Measurements from ENCODE around the gene IFI27L1. TPM values are rescaled to one million over a fixed set of nuclear protein-coding genes. Genes with fewer than 3 reads are reported as not detected.

The IFI27L1 gene
- total RNA-seq, 1 donor from 2014 or later = 40.2 TPM

DNA sequence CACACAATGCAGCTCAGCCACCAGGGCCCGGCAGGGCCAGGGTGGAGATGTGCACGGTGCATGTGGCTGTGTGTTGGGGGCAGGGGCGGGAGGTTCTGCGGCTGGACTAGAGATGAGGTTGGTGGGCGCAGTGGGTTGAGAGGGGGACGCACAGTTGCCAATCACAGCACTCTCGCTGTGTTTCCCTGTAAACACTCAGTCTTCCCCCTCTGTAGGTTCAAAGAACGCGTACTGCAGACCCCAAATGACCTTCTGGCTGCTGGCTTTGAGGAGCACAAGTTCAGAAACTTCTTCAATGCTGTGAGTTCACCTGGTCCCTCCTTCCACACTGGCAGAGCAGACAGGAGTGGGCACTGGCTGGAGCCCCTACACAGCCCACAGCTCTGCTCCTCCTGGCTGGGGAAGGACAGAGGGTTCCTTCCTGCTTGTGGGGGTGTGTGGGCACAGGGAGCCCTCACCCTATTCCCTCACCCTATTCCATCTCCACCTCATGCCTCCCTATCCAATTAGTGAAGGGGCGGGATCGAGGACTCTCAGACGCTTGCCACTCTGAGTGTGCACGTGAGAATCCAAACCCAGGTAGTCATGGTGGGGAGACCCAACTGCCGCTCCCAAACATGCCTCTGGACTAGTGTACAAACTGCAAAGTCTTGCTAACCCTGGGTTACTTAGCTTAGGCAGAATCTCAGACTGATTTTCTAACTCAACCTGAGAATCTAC is 37.2 kb upstream of the IFI27L1 start:
- DNase-seq (ENCODE audit: low read depth) = no peak
- TF ChIP-seq, protein P1, sequence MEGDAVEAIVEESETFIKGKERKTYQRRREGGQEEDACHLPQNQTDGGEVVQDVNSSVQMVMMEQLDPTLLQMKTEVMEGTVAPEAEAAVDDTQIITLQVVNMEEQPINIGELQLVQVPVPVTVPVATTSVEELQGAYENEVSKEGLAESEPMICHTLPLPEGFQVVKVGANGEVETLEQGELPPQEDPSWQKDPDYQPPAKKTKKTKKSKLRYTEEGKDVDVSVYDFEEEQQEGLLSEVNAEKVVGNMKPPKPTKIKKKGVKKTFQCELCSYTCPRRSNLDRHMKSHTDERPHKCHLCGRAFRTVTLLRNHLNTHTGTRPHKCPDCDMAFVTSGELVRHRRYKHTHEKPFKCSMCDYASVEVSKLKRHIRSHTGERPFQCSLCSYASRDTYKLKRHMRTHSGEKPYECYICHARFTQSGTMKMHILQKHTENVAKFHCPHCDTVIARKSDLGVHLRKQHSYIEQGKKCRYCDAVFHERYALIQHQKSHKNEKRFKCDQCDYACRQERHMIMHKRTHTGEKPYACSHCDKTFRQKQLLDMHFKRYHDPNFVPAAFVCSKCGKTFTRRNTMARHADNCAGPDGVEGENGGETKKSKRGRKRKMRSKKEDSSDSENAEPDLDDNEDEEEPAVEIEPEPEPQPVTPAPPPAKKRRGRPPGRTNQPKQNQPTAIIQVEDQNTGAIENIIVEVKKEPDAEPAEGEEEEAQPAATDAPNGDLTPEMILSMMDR (conservative IDR thresholded peaks at IDR 0.05; ENCODE audit: low read depth, low read length) = no peak
- no peak overlapping the region for H3K4me3 ChIP-seq (ENCODE audit: low read depth, low read length)

DNA sequence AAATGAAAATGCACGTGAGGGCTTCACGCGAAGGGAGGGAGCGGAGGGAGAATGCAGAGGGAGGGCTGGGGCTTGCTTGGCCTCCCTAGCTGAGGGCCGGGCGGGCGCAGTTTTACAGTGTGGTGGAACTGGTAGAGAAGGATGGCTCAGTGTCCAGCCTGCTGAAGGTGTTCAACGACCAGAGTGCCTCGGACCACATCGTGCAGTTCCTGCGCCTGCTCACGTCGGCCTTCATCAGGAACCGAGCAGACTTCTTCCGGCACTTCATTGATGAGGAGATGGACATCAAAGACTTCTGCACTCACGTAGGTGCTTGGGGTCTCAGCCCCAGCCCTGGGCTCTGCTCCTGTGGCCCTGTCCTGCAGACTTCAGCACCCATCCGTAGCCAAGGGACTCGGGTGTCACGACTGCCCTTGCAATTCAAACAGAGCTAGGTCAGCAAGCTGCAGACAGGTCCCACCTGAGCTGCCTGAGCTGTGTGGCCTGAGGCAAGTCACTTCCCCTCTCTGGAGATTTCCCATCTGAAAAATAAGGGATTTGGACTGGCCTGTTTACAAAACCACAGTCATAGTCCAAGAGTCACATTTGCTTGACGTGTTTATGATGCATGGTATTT is 36.5 kb upstream of the IFI27L1 start:
- no peak for DNase-seq (ENCODE audit: low read depth)
- H3K4me3 ChIP-seq (ENCODE audit: low read depth, low read length) = no peak overlapping the region
- TF ChIP-seq, protein P1 (conservative IDR thresholded peaks at IDR 0.05; ENCODE audit: low read depth, low read length) = no peak

DNA sequence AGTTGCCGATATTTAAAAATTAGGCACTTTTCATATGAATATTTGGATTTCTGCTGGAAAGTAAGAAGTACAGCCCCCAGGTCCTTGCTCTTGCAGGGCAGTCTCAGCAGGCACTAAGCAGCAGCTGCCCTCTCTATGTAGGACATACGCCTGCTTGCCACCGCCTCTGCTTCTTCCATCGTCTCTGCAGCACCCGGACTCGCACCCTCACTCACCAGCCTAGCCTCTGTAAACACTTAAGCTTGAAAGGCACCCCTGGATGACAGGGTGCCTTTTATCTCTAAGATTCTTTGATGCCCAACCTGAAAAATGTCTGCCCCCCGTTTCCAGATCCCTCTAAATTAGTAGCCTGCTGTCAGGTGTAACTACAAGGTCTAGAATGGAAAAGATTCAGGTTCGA is 36.0 kb upstream of the IFI27L1 start:
- no peak for DNase-seq (ENCODE audit: low read depth)
- TF ChIP-seq, protein P1 (conservative IDR thresholded peaks at IDR 0.05; ENCODE audit: low read depth, low read length) = no peak

DNA sequence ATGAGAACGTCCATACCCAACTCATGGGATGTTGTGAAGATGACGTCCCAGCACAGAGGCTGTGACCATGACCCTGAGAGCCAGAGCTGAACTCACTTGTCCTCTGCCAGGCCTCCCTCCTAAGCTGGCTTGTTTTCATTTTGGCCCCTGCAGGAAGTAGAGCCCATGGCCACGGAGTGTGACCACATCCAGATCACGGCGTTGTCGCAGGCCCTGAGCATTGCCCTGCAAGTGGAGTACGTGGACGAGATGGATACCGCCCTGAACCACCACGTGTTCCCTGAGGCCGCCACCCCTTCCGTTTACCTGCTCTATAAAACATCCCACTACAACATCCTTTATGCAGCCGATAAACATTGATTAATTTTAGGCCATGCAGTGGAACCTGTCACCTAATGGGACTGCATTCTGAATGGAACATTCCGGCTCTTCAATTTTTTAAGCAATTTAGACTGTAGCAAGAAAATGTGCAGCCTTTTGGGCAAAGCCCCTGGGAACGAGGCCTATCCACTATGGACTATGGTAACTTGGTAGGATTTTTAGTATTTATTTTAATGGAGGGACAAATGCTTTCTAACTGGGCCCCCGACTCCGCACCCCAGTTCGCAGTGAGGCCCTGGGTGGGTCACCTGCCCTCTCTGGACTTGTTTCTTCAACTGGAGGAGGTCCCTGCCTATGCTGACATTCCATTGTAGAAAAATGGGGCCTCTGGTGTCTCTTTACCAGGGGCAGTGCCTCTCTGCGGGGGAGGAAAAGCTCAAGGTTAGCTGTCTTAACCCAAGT is 35.4 kb upstream of the IFI27L1 start:
- no peak overlapping the region for H3K4me3 ChIP-seq (ENCODE audit: low read depth, low read length)
- TF ChIP-seq, protein P1 (conservative IDR thresholded peaks at IDR 0.05; ENCODE audit: low read depth, low read length) = no peak
- DNase-seq (ENCODE audit: low read depth) = no peak

More for the DNA sequence above, 36.0 kb upstream of the IFI27L1 start:
- no peak overlapping the region for H3K4me3 ChIP-seq (ENCODE audit: low read depth, low read length)

DNA sequence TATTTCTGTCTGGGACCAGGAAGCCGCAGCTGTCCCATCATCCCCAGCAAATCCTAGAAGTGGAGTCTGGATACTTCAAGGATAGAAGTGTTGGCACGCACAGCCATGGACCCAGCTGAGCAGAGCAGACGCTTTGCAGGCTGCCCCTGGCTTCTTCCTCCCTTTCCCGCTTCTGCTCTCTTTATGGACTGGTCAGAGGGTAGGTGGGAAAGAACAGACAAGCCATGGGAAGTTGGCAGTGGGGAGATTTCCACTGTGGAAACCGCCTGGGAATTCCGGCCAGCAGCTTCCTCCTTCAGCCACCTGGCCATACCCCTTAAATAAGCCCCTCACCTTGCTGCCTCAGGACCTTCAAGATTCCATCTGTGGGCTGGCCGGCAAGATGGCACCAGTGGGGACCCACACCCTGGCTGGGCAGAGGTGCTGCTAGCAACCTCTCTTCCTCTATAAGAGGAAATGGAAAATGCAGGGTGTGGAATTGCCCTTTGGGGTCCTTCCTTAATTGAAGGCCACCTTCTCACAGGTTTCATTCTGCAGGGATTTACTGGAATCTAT is 34.3 kb upstream of the IFI27L1 start:
- no peak overlapping the region for H3K4me3 ChIP-seq (ENCODE audit: low read depth, low read length)
- TF ChIP-seq, protein P1 (conservative IDR thresholded peaks at IDR 0.05; ENCODE audit: low read depth, low read length) = no peak
- no peak for DNase-seq (ENCODE audit: low read depth)

DNA sequence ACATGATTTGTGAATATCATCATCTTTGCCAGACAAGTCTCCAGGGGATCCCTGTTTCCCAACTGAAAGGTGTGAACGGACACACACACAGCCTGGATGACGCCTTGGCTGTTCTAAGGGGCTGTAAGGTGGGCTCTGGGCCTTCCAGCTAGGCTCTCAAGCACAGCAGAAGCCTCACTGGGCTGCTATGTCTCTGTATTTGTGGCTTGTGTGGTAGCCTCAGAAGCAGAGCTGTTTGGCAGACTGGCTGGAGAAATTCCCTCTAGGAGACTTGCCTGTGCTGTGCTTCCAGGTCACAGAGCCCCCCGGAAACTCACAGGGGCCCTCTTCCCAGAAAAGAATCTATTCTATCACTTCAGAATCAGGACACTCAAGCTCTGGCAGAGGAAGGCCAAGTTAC is 33.5 kb upstream of the IFI27L1 start:
- no peak for DNase-seq (ENCODE audit: low read depth)
- no peak overlapping the region for H3K4me3 ChIP-seq (ENCODE audit: low read depth, low read length)
- TF ChIP-seq, protein P1 (conservative IDR thresholded peaks at IDR 0.05; ENCODE audit: low read depth, low read length) = no peak
